SU-DHL-6 (cell line): ENCODE measurements around the gene LRRC4C.

Source experiments
- H2AFZ ChIP-seq: fragments of 200-600 bp; sonication (generic); 2 replicates; pipeline ENCODE4 v1.6.1; 2014; ENCODE audit warnings: low read depth, mild to moderate bottlenecking, moderate library complexity, mixed read lengths, antibody characterized with exemption, low read length; ENCODE audit not compliant: severe bottlenecking
- H3F3A ChIP-seq: fragments of 200-600 bp; shearing (Covaris generic); 2 replicates; pipeline ENCODE4 v1.6.0; 2016; ENCODE audit warnings: antibody characterized with exemption, mild to moderate bottlenecking; ENCODE audit not compliant: insufficient read depth
- H3K27ac ChIP-seq: fragments of 200-600 bp; sonication (generic); 2 replicates; pipeline ENCODE4 v1.5.1; 2016; ENCODE audit warnings: low read depth, mild to moderate bottlenecking, low read length, moderate library complexity, mixed read lengths
- H3K27me3 ChIP-seq: fragments of 200-600 bp; sonication (generic), shearing (Covaris generic); 2 replicates; pipeline ENCODE4 v1.6.0; 2014; ENCODE audit warnings: mild to moderate bottlenecking, low read length
- H3K36me3 ChIP-seq: fragments of 200-600 bp; sonication (generic); 2 replicates; pipeline ENCODE4 v1.6.1; 2014; ENCODE audit warnings: mild to moderate bottlenecking, low read length, mixed read lengths
- H3K4me2 ChIP-seq: fragments of 300-600, 200-600 bp; shearing (Covaris generic), sonication (generic); 2 replicates; pipeline ENCODE4 v1.6.0; 2014; ENCODE audit warnings: low read length, low read depth, mild to moderate bottlenecking; ENCODE audit not compliant: poor library complexity, severe bottlenecking
- H3K4me3 ChIP-seq: fragments of 200-600 bp; sonication (generic); 2 replicates; pipeline ENCODE4 v1.5.1; 2014; ENCODE audit warnings: antibody characterized with exemption, low read length, mild to moderate bottlenecking, mixed read lengths; ENCODE audit not compliant: insufficient read depth, poor library complexity, severe bottlenecking
- H3K79me2 ChIP-seq: fragments of 200-600 bp; sonication (generic); 2 replicates; pipeline ENCODE4 v1.6.1; 2014; ENCODE audit warnings: mild to moderate bottlenecking, low read length, moderate library complexity; ENCODE audit not compliant: insufficient read depth
- H3K9ac ChIP-seq: fragments of 200-600 bp; sonication (generic); 2 replicates; pipeline ENCODE4 v1.7.0; 2014; ENCODE audit warnings: mild to moderate bottlenecking, low read length
- H3K9me2 ChIP-seq: fragments of 200-600 bp; sonication (generic); replicated peaks from 2 replicates; pipeline ENCODE4 v1.6.1; 2014; ENCODE audit warnings: low read length; ENCODE audit not compliant: insufficient read depth
- H3K9me3 ChIP-seq: fragments of 200-600 bp; sonication (generic); 2 replicates; pipeline ENCODE4 v1.6.1; 2014; ENCODE audit warnings: low read length, mixed read lengths; ENCODE audit not compliant: insufficient read depth
- H4K20me1 ChIP-seq: fragments of 200-600 bp; sonication (generic); 2 replicates; pipeline ENCODE4 v1.6.1; 2014; ENCODE audit warnings: low read depth, mild to moderate bottlenecking, antibody characterized with exemption, low read length, moderate library complexity, mixed read lengths
- CTCF ChIP-seq: fragments of 200-600 bp; sonication (generic); IDR thresholded peaks from one replicate; pipeline ENCODE4 v1.5.1; 2017; ENCODE audit warnings: antibody characterized with exemption, mild to moderate bottlenecking, low read length, moderate library complexity; ENCODE audit not compliant: insufficient read depth, poor library complexity, severe bottlenecking
- EZH2phosphoT487 ChIP-seq: fragments of 200-600 bp; sonication (generic), shearing (Covaris generic); conservative IDR thresholded peaks from 2 replicates; pipeline ENCODE4 v1.6.1; 2018; ENCODE audit warnings: mild to moderate bottlenecking, antibody characterized with exemption, low read length, moderate library complexity, mixed read lengths

Gene LRRC4C

DNA sequence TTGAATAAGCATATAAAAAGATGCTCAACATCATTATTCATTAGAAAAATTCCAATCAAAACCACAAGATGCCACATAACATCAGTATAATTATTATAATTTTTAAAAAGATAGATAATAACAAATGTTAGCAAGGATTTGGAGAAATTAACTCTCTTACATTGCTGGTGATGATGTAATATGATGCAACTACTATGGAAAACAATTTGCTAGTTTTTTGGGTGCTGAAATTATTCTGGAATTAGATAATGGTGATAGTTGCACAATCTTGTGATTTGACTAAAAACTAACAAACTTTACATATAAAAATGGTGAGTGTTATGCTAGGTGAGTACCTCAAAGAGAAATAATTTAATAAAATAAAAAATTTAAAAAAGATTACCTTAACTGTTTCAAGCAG lies 412.2 kb downstream of the LRRC4C start:
- TF ChIP-seq CTCF (no peak), EZH2phosphoT487 (no peak)
- Histone ChIP-seq H3K79me2 (no peaks in the 10 kb centered on the region), H4K20me1 (no peaks in the 10 kb centered on the region), H3K27ac (no peak overlapping the region), H3K36me3 (no peaks in the 10 kb centered on the region), H3K9ac (no peak overlapping the region), H3K4me2 (no peak overlapping the region), H3K4me3 (no peak overlapping the region), H3K27me3 (no peaks in the 10 kb centered on the region), H2AFZ (no peak overlapping the region), H3K9me2 (no peaks in the 10 kb centered on the region), H3F3A (no peaks in the 10 kb centered on the region), H3K9me3 (no peaks in the 10 kb centered on the region)

DNA sequence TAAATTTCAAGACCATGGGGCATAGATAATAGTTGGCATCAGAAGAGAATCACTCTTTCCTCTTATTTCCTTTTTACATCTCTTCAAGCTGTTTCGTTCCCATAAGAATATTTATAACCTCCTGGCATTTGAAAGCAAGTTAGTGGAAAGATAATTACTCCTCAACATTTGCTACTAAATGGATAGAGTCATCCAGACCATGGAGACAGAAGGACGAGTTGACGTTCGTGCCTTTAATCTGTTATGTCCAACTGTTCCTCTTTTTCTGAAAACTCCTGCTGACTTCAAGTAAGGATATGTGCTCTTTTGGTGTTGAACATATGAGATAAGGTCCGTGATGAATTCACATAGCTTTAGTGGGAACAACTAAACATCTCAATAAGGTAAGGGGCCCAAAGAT lies 414.2 kb downstream of the LRRC4C start:
- Histone ChIP-seq H3K27ac (no peak overlapping the region), H3K9ac (no peak overlapping the region), H3K9me3 (no peaks in the 10 kb centered on the region), H3K36me3 (no peaks in the 10 kb centered on the region), H3K27me3 (no peaks in the 10 kb centered on the region), H3K9me2 (no peaks in the 10 kb centered on the region), H3K4me2 (no peak overlapping the region), H3F3A (no peaks in the 10 kb centered on the region), H2AFZ (no peak overlapping the region), H4K20me1 (no peaks in the 10 kb centered on the region), H3K4me3 (no peak overlapping the region), H3K79me2 (no peaks in the 10 kb centered on the region)
- TF ChIP-seq CTCF (no peak), EZH2phosphoT487 (no peak)

GRCh38 chr11:41044747-41045146 lies 414.7 kb downstream of the LRRC4C start:
- Histone ChIP-seq H3K36me3 (no peaks in the 10 kb centered on the region), H2AFZ (no peak overlapping the region)

More at GRCh38 chr11:41044747-41045146, 414.7 kb downstream of the LRRC4C start:
- H3K9me3 ChIP-seq, result no peaks in the 10 kb centered on the region
- TF ChIP-seq CTCF, result no peak
- no peak for TF ChIP-seq EZH2phosphoT487
- no peaks in the 10 kb centered on the region for H3K9me2 ChIP-seq
- no peak overlapping the region for H3K4me2 ChIP-seq
- no peaks in the 10 kb centered on the region for H3K27me3 ChIP-seq
- H3K9ac ChIP-seq, result no peak overlapping the region
- H3K27ac ChIP-seq, result no peak overlapping the region
- no peaks in the 10 kb centered on the region for H3F3A ChIP-seq
- no peaks in the 10 kb centered on the region for H4K20me1 ChIP-seq
- no peaks in the 10 kb centered on the region for H3K79me2 ChIP-seq
- H3K4me3 ChIP-seq, result no peak overlapping the region
